ENCODE measurements around the gene PLEKHN1. TPM values are rescaled to one million over a fixed set of nuclear protein-coding genes. Genes with fewer than 3 reads are reported as not detected.

The PLEKHN1 gene
- total and polyA plus RNA-seq, 2 experiments from 2014 or later = 1.7 to 2.1 TPM

DNA sequence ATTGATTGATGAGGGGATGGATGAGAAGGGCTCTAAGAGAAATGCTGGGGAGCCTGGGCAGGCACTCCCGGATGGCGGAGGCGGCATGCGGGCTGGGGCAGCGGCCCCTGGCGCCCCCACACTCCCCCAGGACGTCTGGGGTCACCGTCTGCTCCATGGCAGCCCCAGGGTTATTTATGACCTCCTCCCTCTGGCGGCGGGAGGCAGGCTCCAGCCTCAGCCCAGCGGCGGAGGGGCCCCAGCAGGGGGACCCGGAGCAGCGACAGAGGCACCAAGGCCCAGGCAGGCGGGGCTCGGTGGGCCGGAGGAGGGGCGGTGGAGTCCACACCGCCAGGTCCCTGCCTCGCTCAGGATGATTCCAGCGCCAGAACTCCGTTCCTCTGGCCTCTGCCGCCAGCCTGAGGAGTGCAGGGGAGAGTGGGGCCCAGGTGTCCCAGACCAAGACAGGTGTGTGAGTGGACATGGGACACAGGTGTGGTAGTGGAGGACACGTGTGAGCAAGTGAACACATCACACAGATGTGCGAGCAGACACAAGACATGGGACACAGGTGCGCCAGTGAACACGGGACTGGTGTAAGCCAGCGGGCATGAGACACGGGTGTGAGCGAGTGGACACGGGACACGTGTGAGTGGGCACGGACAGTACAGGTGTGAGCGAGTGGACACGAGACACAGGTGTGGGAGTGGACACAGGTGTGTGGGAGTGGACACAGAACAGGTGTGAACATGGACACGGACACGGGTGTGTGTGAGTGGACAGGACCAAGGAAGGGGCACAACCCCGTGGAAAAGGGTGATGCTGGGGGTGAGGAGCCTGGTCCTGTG is 45.1 kb upstream of the PLEKHN1 start:
- Histone ChIP-seq H3K9ac (no peak overlapping the region), H3K4me2 (ENCODE audit: unreplicated experiment) (peak overlapping the region; percentile 29), H4K20me1 (ENCODE audit: insufficient read depth) (no peaks in the 10 kb centered on the region), H3F3A (ENCODE audit: insufficient read depth) (no peaks in the 10 kb centered on the region), H2AFZ (no peak overlapping the region), H3K9me3 (ENCODE audit: low read depth) (no peaks in the 10 kb centered on the region), H3K79me2 (ENCODE audit: insufficient read depth) (peaks cover 20% of the 10 kb centered on the region), H3K4me3 (0 out of 2 replicates have a peak overlapping the region, but pooled peaks have one; percentile 30), H3K27me3 (replicated peaks; ENCODE audit: insufficient read depth) (no peaks in the 10 kb centered on the region), H3K36me3 (ENCODE audit: low read depth) (no peaks in the 10 kb centered on the region), H3K9me2 (ENCODE audit: insufficient read depth) (no peaks in the 10 kb centered on the region), H3K27ac (no peak overlapping the region), H3K4me1 (ENCODE audit: insufficient read depth) (peaks cover 16% of the 10 kb centered on the region)
- in situ Hi-C loops (cut with MboI) = no loop called here
- TF ChIP-seq EZH2 (IDR thresholded peaks at IDR 0.05; ENCODE audit: insufficient read depth, poor library complexity, severe bottlenecking) (no peak), EZH2phosphoT487 (IDR thresholded peaks at IDR 0.05; ENCODE audit: insufficient read depth, low read depth) (no peak)
- 15 to 16% methylated on average over 38 of the region's 38 CpGs for WGBS, 2 experiments (ENCODE audit: low coverage in 1 of 2, low lambda C conversion rate in 2 of 2, missing lambda C conversion rate in 2 of 2)
- peak; percentile 88 for DNase-seq

DNA sequence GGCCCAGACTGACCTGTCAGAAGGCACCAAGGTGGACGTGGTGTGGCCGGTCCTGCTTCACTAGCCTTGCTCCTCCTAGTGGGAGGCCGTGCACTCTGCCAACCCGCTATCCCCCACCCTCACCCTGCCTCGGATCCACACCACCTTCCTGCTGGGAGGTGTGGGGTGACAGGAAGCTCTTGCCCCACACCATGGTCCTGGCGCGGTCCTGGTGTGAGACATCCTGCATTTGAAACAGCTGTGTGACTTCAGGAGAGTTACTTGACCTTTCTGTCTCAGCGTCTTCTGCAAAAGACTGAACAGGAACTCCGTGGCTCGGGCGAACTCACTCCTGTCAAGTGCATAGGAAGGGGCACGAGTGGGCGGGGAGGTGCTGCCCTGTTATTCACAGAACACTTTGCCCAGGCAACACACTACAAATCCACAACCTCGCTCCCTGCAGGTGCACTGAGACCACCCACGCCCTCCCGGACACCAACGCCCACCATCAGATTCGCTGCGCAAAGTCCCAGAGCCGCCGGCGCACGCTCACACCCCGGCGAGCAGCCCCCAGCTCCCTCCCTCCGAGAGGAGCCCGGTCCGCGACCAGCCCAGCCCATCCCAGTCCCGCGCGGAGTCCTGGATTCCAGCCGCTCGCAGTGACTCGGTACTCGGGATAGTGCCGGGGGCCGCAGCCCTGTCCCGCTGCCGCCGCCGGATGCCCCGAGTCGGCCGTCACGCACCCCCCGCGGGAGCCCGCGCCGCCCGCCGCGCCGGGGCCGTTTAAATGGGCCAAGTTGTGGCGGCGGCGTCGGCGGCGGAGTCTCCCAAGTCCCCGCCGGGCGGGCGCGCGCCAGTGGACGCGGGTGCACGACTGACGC is 42.9 kb upstream of the PLEKHN1 start, which contains the start of gene SAMD11:
TSS of gene SAMD11 (plus strand) at position 793 of the 860 bp plus-strand sequence. CDS start 509 bp downstream, outside the sequence.
- peak within 1 kb of the TSS; percentile 77 for H2AFZ ChIP-seq
- H3K4me1 ChIP-seq (ENCODE audit: insufficient read depth) = peaks cover 10% of the 10 kb centered on the region
- H3K9me2 ChIP-seq (ENCODE audit: insufficient read depth) = no peaks in the 10 kb centered on the region
- TF ChIP-seq EZH2 (IDR thresholded peaks at IDR 0.05; ENCODE audit: insufficient read depth, poor library complexity, severe bottlenecking) (no peak), EZH2phosphoT487 (IDR thresholded peaks at IDR 0.05; ENCODE audit: insufficient read depth, low read depth) (no peak)
- in situ Hi-C loops (cut with MboI) = no loop called here
- no peaks in the 10 kb centered on the region for H3F3A ChIP-seq (ENCODE audit: insufficient read depth)
- no peaks in the 10 kb centered on the region for H4K20me1 ChIP-seq (ENCODE audit: insufficient read depth)
- peak within 1 kb of the TSS; percentile 89 for H3K9ac ChIP-seq
- H3K4me3 ChIP-seq = peak within 1 kb of the TSS; percentile 78
- no peaks in the 10 kb centered on the region for H3K36me3 ChIP-seq (ENCODE audit: low read depth)
- peak within 1 kb of the TSS; percentile 47 for H3K27ac ChIP-seq
- WGBS, 2 experiments (ENCODE audit: low coverage in 1 of 2, low lambda C conversion rate in 2 of 2, missing lambda C conversion rate in 2 of 2) = 8 to 13% methylated on average over 29 to 30 of the region's 72 CpGs
- H3K9me3 ChIP-seq (ENCODE audit: low read depth) = no peaks in the 10 kb centered on the region
- DNase-seq = peak; percentile 89
- H3K4me2 ChIP-seq (ENCODE audit: unreplicated experiment) = peak within 1 kb of the TSS; percentile 84
- no peaks in the 10 kb centered on the region for H3K27me3 ChIP-seq (replicated peaks; ENCODE audit: insufficient read depth)
- H3K79me2 ChIP-seq (ENCODE audit: insufficient read depth) = peaks cover 39% of the 10 kb centered on the region

DNA sequence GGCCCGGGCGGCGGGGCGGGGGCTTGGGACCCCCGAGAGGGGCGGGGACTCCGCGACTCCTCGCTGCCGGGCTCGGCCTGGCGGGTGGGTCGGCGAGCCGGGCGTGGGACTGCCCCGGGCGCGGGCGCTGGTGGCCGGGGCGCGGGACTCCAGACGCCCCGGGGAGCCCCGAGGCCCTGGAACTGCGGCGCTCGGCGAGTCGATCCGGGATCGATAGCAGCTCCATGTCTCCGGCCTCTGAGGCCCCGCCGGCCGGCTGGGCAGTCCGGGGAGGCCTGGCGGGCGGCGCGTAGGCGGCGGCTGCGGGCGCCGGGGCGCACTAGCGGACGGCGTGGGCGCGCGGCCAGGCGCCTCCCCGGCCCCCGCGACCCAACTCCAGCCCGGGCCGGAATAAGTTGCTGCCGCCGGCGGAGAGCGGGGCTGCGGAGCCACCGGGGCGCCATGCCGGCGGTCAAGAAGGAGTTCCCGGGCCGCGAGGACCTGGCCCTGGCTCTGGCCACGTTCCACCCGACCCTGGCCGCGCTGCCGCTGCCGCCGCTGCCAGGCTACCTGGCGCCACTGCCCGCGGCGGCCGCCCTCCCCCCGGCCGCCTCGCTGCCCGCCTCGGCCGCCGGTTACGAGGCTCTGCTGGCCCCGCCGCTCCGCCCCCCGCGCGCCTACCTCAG is 42.2 kb upstream of the PLEKHN1 start:
- in situ Hi-C loops (cut with MboI) = no loop called here
- Histone ChIP-seq H3K27ac (peak overlapping the region; percentile 47), H3K4me3 (peak overlapping the region; percentile 78), H2AFZ (peak overlapping the region; percentile 77), H3K36me3 (ENCODE audit: low read depth) (no peaks in the 10 kb centered on the region), H3F3A (ENCODE audit: insufficient read depth) (no peaks in the 10 kb centered on the region), H3K4me1 (ENCODE audit: insufficient read depth) (peaks cover 10% of the 10 kb centered on the region), H3K27me3 (replicated peaks; ENCODE audit: insufficient read depth) (no peaks in the 10 kb centered on the region), H3K9ac (peak overlapping the region; percentile 89), H4K20me1 (ENCODE audit: insufficient read depth) (no peaks in the 10 kb centered on the region), H3K9me2 (ENCODE audit: insufficient read depth) (no peaks in the 10 kb centered on the region), H3K4me2 (ENCODE audit: unreplicated experiment) (peak overlapping the region; percentile 84), H3K9me3 (ENCODE audit: low read depth) (no peaks in the 10 kb centered on the region), H3K79me2 (ENCODE audit: insufficient read depth) (peaks cover 41% of the 10 kb centered on the region)
- 1 to 2% methylated on average over 9 to 40 of the region's 98 CpGs for WGBS, 2 experiments (ENCODE audit: low coverage in 1 of 2, low lambda C conversion rate in 2 of 2, missing lambda C conversion rate in 2 of 2)
- peak; percentile 66 for DNase-seq
- TF ChIP-seq EZH2phosphoT487 (IDR thresholded peaks at IDR 0.05; ENCODE audit: insufficient read depth, low read depth) (no peak), EZH2 (IDR thresholded peaks at IDR 0.05; ENCODE audit: insufficient read depth, poor library complexity, severe bottlenecking) (no peak)
